GM04503 (cell line): ENCODE measurements around the gene TROAP.
"Not testable (repeated sequence)": the region's sequence is repeated elsewhere in the genome, so short reads cannot be mapped to it uniquely, and the experiment has no call there.

Source experiments
- DNase-seq: peaks from one replicate; pipeline ENCODE4 v3.0.0-alpha.2; 2012; ENCODE audit warnings: low read depth

The TROAP gene

DNA sequence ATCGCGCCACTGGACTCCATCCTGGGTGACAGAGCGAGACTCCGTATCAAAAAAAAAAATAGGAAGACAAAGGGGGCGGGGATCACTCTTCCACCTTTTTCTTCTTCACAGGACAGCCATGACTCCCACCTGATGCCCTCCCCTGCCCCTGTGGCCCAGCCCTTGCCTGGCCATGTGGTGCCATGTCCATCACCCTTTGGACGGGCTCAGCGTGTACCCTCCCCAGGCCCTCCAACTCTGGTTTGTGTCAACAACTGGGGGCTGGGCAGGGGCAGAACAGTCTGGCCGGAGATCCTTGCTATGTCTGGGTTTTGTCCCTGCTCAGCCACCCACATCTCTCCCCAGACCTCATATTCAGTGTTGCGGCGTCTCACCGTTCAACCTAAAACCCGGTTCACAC is 5.8 kb downstream of the TROAP start:
- no peak for DNase-seq

DNA sequence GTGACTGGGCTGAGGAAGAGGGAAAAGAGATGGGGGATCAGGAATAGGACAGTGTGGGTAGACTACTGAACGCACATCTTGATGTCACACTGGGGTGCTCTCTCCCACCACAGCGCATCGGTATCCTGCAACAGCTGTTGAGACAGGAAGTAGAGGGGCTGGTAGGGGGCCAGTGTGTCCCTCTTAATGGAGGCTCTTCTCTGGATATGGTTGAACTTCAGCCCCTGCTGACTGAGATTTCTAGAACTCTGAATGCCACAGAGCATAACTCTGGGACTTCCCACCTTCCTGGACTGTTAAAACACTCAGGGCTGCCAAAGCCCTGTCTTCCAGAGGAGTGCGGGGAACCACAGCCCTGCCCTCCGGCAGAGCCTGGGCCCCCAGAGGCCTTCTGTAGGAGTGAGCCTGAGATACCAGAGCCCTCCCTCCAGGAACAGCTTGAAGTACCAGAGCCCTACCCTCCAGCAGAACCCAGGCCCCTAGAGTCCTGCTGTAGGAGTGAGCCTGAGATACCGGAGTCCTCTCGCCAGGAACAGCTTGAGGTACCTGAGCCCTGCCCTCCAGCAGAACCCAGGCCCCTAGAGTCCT is 7.1 kb downstream of the TROAP start:
- no peak for DNase-seq

DNA sequence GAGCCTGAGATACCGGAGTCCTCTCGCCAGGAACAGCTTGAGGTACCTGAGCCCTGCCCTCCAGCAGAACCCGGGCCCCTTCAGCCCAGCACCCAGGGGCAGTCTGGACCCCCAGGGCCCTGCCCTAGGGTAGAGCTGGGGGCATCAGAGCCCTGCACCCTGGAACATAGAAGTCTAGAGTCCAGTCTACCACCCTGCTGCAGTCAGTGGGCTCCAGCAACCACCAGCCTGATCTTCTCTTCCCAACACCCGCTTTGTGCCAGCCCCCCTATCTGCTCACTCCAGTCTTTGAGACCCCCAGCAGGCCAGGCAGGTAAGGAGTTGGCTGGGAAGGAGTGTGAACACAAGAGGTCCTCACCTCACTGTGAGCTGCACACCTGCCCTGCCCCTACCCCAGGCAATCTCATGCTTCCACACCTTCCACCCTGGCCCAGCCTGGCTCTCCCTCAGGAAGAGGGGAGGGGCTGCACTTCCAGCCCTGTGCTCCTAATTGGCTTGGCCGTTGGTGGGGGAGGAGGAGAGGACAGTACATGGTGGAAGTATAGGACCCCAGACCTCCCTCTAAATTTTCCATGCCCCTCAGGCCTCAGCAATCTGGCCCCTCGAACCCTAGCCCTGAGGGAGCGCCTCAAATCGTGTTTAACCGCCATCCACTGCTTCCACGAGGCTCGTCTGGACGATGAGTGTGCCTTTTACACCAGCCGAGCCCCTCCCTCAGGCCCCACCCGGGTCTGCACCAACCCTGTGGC is 7.8 kb downstream of the TROAP start:
- DNase-seq = no peak

DNA sequence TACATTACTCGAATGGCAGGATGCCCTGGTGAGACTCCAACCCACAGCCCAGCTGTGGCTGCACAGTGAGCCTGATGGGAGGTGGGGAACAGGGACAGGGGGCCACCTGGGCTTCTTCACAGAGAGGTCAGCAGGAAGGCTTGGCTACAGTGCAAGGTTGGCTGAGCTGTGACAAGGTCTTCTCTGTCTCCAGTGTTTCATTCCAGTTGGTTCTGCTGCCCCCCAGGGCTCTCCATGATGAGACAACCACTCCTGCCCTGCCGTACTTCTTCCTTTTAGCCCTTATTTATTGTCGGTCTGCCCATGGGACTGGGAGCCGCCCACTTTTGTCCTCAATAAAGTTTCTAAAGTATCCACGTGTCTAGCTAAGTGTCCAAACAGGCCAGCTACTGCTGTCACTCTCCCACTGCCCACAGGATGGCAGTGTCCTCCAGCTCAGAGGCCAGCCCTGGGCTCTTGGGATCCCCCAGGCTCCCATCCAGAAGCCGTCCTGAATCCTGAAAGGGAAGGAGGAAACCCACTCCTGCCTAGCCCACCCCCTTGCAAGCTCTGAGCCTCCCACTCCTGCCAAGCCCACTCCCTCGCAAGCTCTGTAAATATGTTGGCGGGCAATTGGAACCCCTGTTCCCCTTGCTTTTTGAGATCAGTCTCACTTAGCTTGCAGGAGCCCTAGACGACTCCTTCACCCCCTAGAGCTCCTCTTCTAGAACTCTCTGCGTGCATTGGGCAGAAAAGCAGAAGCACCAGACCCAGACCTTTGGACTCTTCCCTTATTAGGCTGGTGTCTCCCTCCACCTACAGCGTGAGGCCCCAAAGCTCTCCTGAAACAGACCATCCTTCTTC is 8.5 kb downstream of the TROAP start:
- DNase-seq = no peak

DNA sequence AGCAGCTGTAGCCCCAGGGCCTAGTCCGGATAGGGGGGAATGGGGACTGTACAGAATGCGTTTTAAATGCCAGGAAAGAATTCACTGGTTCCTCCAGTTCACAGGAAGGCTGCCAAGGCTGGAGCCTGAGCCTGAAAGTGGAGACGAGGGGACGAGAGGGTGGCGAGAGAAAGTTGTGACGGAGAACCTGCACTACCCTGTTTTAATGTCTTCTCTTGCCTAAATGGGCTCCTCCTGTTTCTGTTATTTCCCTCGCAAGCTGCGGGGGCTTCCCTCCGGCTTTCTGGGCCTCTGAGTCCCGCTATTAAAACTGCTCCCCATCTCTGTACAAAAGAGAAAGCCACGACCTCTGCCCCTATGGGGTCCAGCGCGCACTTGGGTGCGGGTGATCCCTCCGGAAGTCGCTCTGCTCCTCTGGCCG is 9.4 kb downstream of the TROAP start:
- no peak for DNase-seq

DNA sequence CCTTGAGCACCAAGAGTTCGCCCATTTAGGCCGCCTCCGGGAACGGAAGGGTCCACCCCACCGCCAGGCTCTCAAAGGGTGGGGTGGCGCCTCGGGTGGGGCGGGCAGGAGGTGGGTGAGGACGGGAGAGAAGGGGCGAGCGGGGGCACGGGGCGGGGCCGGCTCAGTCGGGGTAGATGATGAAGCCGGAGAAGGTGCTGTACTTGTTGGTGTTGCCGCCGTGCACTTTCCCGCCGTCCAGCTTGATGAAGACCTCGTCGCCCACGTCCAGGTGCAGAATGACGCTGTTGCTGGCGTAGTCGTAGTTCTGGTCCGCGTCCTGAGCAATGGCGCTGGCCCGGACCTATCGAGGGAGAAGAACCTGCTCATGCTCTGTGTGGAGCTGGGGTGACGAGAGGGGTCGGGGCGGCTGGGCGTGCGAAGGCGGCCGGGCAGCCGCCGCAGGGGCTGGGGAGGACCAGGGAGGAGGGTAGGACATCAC is 9.9 kb downstream of the TROAP start:
- no peak for DNase-seq

DNA sequence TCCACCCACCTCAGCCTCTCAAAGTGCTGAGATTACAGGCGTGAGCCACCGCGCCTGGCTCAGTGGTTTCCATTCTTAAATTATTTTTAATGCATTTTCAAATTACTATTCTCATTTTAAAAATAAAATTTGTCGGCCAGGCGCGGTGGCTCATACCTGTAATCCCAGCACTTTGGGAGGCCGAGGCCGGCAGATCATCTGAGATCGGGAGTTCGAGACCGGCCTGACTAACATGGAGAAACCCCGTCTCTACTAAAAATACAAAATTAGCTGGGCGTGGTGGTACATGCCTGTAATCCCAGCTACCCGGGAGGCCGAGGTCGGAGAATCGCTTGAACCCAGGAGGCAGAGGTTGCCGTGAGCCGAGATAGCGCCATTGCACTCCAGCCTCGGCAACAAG is 10.7 kb downstream of the TROAP start:
- DNase-seq = not testable (repeated sequence)

DNA sequence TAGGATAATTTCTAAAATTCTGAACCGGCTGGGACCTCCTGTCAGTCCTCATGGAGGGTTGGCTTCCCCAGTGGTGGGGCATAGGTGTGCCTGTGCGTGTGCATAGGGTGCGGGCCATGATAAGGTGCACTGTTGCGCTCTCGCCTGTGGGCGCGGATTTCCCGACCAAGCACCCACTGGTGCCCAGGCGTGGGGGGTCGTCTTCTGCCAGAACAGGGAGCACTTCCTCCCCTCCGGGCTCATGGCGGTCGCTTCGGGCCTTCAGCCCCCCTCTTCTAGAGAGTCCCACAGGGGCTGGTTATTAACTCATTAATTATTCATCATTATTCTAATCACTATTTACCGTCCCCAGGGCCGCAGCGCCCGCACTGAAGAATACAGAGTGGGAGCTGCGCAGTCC is 11.2 kb downstream of the TROAP start:
- no peak for DNase-seq

DNA sequence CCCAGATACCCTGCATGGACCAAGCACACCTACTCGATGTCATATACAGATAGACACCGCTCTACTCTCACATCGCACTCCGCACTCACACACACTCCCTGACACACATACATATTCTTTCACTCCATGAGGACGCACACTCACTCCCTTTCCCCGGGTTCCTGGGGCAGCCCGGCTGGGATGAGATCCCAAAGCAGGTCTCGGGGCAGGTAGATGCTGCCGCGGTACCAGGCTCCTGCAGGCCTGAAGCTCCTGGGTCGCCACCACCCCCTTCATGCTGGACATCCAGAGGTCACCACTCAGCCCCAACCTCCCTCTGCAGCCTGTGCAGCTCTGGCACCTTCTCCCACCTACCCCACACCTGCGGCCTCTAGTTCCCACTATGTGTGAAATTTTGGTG is 11.6 kb downstream of the TROAP start:
- DNase-seq = no peak

DNA sequence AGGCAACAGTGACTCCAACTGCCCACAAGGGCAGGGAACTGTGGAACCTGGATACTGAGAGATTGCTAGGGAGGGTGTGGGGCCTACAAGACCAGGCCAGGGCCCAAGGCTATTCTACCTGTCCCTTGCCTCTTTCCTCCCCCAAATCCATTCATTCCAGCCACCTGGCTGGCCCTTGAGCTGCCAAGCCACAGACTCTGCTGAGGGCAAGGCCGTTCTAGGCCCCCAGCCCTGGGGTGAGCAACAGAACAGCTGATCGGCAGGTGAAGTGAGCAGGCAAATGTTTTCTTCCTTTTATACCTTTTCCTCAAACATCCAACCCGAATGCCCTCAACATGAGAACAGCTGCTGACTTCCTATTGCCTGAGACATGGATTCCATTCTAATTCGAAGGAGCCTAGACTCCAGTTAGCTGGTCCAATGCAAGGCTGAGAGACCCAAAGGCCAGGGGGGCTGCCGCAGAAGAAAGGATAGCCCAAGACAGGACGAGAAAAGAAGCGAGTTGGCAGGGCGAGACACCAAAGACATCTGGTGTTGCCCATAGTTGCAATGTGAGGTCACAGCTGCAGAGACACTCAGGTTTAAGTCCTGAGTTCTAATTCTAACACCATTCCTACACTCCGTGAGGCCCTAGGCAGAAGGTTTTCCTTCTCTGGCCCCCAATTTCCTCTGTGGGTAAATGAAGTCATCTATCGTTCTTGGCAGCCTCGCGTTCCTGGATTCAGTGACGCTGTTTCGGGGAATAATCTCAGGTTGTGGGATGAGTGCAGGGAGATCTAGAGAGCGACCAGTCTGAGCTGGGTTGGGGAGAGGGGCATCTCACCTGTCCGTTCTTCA is 12.3 kb downstream of the TROAP start:
- DNase-seq = no peak

DNA sequence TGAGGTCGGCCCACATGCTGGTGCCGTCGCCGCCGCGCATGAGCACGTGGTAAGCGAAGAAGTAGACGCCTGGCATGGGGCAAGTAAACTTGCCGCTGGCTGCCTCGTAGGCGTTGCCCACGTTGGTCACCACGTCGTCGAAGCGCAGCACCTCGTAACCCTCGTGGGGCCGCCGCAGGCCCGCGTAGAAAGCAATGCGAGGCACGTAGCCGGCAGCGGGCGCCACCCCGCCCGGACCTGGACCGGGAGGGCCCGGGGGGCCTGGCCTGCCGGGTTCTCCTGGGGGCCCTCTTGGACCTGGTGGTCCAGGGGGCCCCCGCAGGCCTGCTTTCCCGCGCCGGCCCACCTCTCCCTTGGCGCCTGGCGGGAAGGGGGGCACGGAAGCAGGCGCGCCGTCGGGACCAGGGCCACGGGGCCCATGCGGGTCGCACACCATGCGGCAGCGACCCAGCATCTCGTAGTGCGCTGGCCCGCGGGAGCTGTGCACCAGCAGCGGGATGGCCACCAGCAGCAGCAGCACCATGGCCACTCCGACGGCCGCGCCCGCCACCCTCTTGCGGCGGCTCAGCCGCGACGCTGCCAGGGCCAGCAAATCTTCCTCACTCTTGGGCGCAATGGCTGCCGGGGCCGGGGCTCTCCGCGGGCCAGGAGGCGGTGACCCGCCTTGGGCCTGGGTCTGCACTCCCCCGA is 13.0 kb downstream of the TROAP start:
- no peak for DNase-seq

DNA sequence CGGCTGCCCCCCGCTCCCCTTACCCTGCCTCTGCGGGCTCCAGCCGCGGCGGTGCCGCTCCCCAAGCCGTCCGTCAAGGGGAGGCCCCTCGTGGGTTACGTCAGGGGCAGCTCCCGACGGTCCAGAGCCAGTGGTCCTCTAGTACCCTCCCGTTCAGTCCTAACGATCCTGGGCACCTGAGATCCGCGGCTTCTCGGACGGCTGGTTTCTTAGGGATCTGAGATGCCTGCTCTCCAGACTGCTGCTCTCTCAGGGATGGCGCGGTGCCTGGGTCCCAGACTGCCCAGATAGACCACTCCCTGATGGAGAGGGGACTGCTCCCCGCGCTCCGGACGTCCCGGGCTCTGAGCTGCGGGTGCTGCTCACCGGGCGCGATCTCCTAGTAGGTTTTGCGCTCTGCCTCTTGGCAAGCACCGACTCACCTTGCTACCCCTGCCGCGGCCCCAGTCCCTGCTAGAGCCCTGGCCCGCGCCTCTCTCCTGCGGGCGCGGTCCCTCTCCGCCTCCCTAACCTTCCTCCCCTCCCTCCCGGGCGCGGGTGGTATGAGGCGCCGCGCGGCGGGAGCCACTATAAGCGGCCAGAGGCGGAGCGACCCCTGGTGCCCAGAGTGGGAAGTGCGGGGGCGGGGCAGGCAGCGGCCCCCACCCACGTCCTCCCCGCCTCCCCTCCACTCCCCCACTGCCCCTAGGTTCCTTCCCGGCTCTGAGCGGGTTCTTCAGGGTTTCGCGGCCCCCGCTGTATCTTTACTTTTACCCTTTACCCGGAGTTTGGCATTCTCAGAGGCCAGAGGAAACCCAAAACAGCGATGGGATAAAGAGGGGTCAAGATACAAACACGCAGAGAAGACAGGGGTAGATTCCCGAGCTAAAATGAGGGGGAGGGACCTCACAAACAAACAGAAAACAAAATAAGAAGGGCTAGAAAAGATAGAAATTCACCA is 13.9 kb downstream of the TROAP start, which contains the start of gene C1QL4:
TSS of gene C1QL4 (minus strand) at position 544 of the 940 bp plus-strand sequence. CDS start 711 bp downstream, outside the sequence.
- DNase-seq = no peak

DNA sequence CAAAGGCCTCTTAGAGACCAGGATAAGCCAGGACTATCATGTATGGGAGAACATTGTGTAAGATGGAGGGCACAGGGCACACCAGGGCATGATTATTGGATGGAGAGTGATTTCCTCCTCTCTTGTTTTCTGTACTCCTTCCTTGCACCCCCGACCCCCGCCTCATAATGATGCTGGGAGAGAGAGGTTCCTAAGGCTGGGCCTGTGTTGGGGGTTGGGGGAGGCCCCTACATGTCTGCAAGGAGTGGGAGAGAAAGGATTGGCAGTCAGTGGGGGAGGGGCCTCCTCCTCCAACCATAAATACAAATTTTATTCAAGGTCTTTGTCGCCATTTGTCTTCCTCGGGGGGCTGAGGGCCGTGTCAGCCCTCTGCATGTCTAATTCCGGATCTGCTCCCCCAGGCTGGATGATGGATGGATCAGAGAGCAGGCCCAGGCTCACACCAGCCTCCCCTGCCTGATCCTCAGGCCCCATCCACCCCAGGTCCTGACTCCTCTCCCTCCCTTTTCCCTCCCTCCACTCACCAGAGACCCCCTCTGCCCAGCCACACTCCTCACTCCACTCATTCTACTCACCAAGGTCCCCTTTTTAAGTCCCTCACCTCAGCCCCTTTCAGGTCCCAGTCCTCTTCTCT is 15.9 kb downstream of the TROAP start:
- DNase-seq = no peak

DNA sequence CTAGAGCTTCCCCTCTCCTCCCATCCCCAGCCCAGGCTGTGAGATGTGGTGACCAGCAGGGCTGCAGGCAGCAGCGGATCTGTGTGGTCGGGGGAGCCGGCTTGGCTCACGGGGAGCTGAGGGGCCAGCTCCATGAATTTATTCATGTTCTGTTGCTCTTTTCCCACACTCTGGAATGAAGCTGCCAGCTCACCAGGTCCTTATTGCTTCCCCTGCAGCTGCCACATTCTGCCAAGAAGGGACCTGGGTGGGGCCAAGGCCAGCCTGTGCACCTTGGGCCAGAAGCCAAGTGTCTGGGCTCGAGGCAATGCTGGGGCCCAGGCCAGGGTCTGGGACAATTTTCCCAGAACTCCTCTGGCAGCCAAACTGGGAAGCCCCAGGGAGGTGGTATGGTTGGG is 16.4 kb downstream of the TROAP start:
- DNase-seq = no peak

DNA sequence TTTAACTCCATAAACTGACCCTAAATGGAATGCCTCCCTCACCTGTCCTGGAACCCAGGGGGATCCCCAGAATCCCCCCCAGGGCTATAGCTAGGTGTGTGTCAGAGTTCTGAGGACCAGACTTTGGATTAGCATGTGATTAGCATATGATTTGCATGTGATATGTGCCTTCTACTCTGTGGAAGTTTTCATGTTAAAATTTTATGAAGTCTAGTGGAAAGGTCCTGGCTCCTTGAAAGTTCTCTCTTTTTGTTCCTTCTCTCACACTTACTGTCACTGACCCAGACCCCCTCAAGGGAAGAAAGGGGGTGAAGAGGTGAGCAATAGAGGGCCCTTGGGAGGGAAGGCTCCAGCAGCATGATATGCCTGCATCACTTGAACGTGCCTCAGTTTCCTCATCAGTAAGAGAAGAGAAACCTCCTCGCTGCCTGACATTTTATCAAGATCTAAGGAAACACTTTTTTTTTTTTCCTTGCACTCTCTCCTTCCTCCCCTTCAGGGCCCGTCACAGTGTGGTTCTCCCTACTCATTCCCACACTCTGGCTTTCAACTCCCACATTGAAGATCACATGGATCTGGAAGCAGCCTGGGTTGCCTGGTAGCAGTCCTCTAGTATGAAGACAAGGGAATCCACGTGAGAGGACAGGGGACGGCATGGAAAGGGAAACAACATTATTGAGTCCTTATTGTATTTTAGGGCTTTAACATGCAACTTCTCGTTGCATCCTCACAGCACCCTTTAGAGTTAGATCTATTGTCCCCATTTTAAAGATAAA is 17.2 kb downstream of the TROAP start:
- DNase-seq = no peak

DNA sequence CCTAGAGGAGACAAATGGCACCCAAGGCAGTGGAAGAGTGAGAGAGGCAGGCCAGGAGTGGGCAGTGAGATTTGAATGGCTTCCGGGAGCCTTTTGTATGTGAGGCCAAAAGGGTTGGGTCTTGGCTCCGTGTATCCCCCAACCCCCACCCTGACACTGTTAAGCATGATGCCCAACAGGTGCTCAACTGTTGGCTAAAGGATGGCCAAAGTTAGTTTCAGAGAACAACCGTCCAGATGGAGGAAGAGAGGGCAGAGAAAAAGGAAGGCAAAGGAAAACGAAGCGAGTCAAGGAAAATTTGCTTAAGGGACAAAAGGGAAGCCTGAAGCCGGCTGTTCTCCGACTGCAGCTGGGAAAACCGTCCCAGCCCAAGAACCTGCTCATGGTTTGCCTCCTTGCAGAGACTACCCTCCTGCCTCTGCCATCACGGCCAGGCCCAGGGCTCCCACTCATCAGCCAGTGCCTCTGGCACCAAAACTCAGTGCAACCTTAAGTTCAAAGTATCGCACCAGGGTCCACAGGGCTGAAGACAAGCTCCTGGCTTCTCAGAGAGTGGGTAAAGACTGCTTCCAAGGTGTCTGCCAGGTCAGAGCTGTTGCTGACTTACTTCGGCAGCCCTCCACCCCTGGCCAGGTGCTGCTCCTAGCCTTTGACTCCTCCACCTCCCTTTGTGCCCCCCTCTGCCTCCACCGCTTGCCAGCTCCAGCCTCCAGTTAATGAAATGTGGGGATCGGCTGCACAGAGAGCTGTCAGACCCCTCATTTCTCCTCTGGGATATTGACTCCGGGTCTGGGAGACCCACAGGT is 18.1 kb downstream of the TROAP start:
- no peak for DNase-seq

DNA sequence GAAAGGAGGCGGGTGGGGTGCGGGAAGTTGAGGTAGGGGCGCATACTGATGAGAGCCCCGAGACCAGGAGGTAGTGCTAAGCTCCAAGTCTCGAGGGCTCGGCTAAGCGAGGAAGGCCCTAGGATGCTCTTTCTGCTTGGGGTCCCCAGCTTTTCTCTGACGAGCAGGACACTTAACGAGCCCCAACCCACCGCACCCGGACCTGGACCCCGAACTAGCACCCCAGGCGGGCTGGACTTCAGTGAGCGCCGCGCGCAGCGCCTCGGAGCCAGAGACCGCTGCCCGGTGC is 18.7 kb downstream of the TROAP start:
- no peak for DNase-seq
